A673 (cell line): ENCODE measurements around the gene DDX5.

Source experiments
- EZH2 ChIP-seq: fragments of 200-600 bp; sonication (generic); IDR thresholded peaks from 2 replicates; pipeline ENCODE4 v1.6.1; 2017; ENCODE audit warnings: borderline replicate concordance, low read depth, mild to moderate bottlenecking, mixed read lengths, antibody characterized with exemption, low read length; ENCODE audit not compliant: poor library complexity, severe bottlenecking
- TF ChIP-seq, protein P1 (sequence below): fragments of 300-800, 200-600 bp; sonication (generic); conservative IDR thresholded peaks from 2 replicates; pipeline ENCODE4 v1.5.1; 2017; ENCODE audit warnings: low read depth, mild to moderate bottlenecking, antibody characterized with exemption, low read length, moderate library complexity, mixed read lengths

GRCh38 chr17:64509179-64509578, 3.1 kb upstream of the DDX5 start:
- no peak for TF ChIP-seq EZH2
- TF ChIP-seq, protein P1, sequence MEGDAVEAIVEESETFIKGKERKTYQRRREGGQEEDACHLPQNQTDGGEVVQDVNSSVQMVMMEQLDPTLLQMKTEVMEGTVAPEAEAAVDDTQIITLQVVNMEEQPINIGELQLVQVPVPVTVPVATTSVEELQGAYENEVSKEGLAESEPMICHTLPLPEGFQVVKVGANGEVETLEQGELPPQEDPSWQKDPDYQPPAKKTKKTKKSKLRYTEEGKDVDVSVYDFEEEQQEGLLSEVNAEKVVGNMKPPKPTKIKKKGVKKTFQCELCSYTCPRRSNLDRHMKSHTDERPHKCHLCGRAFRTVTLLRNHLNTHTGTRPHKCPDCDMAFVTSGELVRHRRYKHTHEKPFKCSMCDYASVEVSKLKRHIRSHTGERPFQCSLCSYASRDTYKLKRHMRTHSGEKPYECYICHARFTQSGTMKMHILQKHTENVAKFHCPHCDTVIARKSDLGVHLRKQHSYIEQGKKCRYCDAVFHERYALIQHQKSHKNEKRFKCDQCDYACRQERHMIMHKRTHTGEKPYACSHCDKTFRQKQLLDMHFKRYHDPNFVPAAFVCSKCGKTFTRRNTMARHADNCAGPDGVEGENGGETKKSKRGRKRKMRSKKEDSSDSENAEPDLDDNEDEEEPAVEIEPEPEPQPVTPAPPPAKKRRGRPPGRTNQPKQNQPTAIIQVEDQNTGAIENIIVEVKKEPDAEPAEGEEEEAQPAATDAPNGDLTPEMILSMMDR = no peak
